GM18873 (cell line): ENCODE measurements around the gene ZNF593.

Source experiments
- ATAC-seq: cut with Tn5 transposase; IDR thresholded peaks from one replicate; pipeline ENCODE4 v1.9.1; 2021; ENCODE audit warnings: mild to moderate bottlenecking, moderate library complexity, moderate number of reproducible peaks; ENCODE audit not compliant: unreplicated experiment, low FRiP score

Gene ZNF593

DNA sequence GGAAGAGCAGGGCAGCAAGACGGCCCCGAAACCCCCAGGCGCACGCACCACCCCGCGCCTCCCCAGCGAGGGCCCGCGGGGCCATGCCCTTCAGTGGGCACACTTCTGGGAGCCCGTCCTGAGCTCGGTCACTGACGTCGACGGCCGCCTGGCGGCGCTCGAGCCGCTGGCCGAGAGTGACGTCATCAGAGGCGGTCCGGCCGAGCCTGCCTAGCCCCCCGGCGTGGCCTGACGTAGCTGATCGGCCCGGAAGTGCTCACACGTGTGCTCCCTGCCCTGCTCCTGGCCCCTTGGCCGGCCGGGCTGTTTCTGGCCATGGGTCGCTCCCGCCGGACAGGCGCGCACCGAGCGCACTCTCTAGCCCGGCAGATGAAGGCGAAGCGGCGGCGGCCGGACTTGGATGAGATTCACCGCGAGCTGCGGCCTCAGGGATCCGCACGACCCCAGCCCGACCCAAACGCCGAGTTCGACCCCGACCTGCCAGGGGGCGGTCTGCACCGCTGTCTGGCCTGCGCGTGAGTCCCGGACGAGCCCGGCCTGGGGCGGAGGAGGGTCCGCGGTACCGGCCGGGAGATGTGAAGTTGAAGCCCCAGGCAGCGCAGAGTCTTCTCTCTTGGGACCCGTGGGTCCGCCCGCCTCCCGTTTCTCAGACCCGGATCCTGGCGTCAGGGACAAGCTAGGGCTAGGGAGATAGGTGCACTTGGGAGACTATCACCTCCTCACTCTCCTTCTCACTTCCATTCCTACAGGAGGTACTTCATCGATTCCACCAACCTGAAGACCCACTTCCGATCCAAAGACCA, at the start of gene ZNF593:
Gene ZNF593 (plus strand): TSS at position 240 of the 803 bp plus-strand sequence. CDS start 76 bp downstream, at position 316.
- ATAC-seq = peak; percentile 84

DNA sequence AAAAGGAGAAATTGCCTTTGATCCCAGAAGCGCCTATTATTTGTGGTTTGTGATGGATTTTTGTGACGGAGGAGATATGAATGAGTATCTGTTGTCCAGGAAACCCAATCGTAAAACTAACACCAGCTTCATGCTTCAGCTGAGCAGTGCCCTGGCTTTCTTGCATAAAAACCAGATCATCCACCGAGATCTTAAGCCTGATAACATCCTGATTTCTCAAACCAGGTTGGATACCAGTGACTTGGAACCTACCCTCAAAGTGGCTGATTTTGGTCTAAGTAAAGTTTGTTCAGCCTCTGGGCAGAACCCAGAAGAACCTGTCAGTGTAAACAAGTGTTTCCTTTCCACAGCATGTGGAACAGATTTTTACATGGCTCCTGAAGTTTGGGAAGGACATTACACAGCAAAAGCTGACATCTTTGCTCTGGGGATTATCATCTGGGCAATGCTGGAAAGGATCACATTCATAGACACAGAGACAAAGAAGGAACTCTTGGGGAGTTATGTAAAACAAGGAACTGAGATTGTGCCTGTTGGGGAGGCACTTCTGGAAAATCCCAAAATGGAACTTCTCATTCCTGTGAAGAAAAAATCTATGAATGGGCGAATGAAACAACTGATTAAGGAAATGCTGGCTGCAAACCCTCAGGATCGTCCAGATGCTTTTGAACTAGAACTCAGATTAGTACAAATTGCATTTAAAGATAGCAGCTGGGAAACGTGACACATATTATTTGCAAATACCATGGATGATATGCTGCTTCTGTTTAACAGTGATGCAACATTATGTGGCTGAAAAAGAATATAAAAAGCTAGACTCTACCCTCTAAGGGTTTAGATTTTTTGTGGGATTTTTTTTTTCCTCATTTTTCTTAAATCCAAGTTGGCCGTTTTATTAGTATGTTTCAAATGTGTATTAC, 47.6 kb upstream of the ZNF593 start:
- no peak for ATAC-seq

- no peak for ATAC-seq
Measured at GRCh38 chr1:26122988-26123973, 46.4 kb upstream of the ZNF593 start.

GRCh38 chr1:26124418-26125331, 45.0 kb upstream of the ZNF593 start:
- ATAC-seq = no peak

GRCh38 chr1:26125382-26125781, 44.3 kb upstream of the ZNF593 start:
- ATAC-seq = no peak

DNA sequence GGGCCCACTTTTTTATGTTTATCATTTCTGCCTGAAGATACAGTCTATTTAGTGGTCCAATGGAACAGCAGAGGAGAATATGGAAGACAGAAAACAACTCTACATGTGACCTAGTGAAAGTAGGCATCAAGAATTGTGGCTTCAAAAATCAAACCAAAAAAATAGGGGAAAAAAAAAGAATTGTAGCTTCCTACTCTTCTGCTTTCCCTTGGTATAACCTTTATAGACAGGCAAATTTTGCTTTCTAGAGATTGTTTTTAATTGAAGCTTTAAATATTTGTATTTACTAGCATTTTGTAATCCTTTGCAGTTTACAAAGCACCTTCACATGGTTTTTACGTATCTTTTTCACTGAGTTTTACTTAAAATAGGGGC, 43.8 kb upstream of the ZNF593 start:
- ATAC-seq = no peak

DNA sequence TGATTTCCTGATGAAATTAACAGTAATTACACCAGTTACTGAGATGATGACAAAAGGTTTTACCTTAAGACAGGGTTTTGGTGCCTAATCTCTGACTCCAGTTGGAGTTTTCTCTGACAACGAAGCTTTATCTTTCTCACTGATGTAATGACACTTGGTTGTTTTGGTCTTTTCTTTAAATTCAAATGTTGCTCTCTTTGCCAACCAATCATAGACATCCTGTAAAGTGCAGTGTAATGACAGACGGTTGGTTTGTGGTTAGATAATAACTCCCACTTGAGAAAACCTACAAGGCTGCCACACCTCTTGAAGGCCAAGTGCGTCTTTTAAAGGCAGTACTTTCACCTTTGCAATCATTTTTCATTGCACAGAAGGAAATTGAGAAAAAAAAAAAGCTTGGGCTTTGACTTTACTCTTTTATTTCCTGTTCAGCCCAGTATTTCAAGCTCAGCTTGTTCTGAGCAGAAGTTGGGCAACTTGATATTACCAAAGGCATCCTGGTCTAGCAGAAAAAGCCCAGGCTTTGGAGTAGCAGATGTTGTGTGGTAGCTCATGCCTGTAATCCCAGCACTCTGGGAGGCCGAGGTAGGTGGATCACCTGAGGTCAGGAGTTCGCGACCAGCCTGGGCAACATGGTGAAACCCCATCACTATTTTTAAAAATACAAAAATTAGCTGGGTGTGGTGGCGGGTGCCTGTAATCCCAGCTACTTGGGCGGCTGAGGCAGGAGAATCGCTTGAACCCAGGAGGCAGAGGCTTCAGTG, 43.2 kb upstream of the ZNF593 start:
- no peak for ATAC-seq

GRCh38 chr1:26127235-26128163, 42.2 kb upstream of the ZNF593 start:
- no peak for ATAC-seq

DNA sequence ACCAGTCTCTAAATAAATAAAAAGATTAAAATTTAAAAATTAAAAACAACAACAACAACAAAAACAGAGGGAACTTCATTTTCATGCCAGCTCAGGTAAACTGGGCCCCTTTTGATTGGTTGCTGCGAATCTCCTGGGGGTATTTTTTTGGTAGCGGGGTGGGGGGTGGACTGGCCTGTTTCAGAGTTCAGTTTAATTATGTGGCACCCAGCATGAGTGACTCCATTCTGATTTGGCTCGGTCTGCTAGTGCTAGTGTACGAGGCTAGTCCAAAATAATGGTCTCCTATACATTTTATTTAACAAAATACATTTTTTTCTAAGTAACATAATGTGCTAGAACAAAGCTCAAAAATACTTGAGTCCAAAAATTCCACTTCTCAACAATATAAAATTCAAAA, 39.9 kb upstream of the ZNF593 start:
- ATAC-seq = no peak

- no peak for ATAC-seq
Measured at GRCh38 chr1:26130695-26131094, 39.0 kb upstream of the ZNF593 start.

DNA sequence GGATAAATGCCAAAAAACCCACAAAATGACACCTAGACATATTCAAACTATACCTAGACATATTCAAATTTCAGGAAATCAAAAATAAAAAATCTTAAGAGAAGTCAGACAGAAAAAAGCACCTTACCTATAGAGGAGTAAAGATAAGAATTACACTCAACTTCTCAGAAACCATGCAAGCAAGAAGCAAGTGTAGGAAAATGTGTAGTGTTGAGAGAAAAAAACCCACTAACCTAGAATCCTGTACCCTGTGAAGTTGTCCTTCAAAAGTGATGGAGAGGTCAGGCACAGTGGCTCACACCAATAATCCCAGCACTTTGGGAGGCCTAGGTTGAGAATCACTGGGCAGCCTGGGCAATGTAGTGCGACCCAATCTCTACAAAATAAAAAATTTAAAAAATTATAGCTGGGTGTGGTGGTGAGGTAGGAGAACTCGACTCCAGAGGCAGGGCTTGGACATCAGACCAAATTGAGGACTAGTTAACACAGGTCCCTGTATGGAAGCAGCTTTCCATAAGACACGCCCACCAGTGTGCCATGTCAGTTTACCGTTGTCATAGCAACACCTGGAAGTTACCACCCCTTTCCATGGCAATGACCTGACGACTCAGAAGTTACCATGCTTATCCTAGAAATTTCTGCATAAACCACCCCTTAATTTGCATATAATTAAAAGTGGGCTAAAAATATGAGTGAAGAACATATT, 37.4 kb upstream of the ZNF593 start:
- ATAC-seq = no peak

DNA sequence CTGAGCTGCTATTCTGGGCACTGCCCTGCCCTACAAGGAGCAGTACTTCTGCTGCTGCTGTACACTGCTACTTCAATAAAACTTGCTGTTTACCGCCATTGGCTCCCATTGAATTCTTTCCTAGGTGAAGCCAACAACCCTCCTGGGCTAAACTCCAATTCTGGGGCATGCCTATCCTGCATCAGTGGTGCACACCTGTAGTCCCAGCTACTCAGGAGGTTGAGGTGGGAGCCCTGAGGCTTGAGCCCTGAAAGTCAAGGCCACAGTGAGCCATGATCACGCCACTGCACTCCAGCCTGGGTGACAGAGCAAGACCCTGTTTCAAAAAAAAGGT, 36.9 kb upstream of the ZNF593 start:
- ATAC-seq = no peak

DNA sequence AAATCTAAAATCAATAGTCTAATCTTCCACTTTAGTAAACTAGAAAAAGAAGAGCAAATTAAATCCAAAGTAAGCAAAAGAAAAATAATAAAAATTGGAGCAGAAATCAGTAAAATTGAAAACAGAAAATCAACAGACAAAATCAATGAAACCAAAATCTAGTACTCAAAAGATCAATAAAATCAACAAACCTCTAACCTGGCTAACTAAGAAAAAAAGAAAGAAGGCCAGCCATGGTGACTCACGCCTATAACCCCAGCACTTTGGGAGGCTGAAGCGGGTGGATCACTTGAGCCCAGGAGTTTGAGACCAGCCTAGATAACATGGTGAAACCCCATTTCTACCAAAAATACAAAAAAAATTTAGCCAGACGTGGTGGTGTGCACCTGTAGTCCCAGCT, 35.2 kb upstream of the ZNF593 start:
- ATAC-seq = no peak

DNA sequence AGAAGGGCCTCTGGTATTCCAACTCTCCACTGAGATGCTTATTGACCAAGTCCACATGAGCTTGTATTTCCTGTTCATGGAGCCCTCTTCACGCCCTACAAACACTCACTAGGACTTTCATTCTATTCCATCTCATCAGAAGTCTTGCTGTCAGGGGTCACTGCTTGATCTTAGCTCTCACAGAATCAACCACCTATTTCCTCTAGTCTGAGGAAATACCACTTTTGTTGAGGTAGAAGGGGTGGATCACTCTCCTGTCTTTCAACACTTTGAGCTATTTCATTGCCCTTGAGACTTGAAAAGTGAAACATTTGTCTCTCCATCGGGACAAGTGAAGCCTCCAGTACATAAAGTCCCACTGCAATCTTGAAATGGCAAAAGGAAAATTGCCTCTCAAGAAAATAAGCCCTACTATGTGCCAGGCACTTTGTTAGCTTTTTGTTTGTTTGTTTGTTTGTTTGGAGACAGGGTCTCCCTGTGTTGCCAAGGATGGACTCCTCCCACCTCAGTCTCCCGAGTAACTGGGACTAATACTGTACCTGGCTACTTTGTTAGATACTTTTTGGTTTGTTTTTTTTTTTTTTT, 30.6 kb upstream of the ZNF593 start:
- no peak for ATAC-seq

DNA sequence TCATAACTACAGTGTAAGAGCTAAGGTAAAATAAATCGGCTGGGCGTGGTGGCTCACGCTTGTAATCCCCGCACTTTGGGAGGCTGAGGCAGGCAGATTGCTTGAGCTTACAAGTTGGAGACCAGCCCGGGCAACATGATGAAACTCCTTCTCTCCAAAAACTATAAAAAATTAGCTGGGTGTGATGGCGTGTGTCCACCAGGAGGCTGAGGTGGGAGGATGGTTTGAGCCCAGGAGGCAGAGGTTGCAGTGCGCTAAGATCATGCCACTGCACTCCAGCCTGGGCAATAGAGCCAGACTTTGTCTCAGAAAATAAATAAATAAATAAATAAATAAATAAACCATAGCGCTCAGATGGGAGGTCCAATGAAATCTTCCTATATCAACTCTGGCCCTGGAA, 27.5 kb upstream of the ZNF593 start:
- ATAC-seq = no peak

GRCh38 chr1:26145041-26145959, 24.4 kb upstream of the ZNF593 start:
- no peak for ATAC-seq
